ENCODE measurements around the gene ADAM15. TPM values are rescaled to one million over a fixed set of nuclear protein-coding genes. Genes with fewer than 3 reads are reported as not detected.

Gene ADAM15
- total RNA-seq, 1 donor from 2014 or later = 382 TPM

- DNase-seq (ENCODE audit: low spot score) = no peak
- Mint-ChIP-seq H3K4me3 (ENCODE audit: unreplicated experiment) (peak overlapping the region; percentile 65), H3K4me1 (ENCODE audit: unreplicated experiment) (peaks cover 30% of the 10 kb centered on the region), H3K27me3 (ENCODE audit: unreplicated experiment) (peaks cover 3% of the 10 kb centered on the region), H3K27ac (ENCODE audit: unreplicated experiment) (peak overlapping the region; percentile 61), H3K36me3 (ENCODE audit: low read depth, unreplicated experiment) (peaks cover 4% of the 10 kb centered on the region), H3K9me3 (ENCODE audit: unreplicated experiment) (no peaks in the 10 kb centered on the region)
- TF ChIP-seq CTCF (IDR thresholded peaks at IDR 0.05; ENCODE audit: unreplicated experiment) = no peak
These were observed 44.5 kb upstream of the ADAM15 start for GRCh38 chr1:155006601-155007101.

GRCh38 chr1:155007251-155007828 lies 43.8 kb upstream of the ADAM15 start:
- Mint-ChIP-seq H3K27ac (ENCODE audit: unreplicated experiment) (no peak overlapping the region), H3K4me1 (ENCODE audit: unreplicated experiment) (peaks cover 30% of the 10 kb centered on the region), H3K9me3 (ENCODE audit: unreplicated experiment) (no peaks in the 10 kb centered on the region), H3K4me3 (ENCODE audit: unreplicated experiment) (no peak overlapping the region), H3K27me3 (ENCODE audit: unreplicated experiment) (peaks cover 3% of the 10 kb centered on the region), H3K36me3 (ENCODE audit: low read depth, unreplicated experiment) (peaks cover 4% of the 10 kb centered on the region)
- no peak for DNase-seq (ENCODE audit: low spot score)
- TF ChIP-seq CTCF (IDR thresholded peaks at IDR 0.05; ENCODE audit: unreplicated experiment) = no peak

- H3K9me3 Mint-ChIP-seq (ENCODE audit: unreplicated experiment) = no peaks in the 10 kb centered on the region
- no peak for TF ChIP-seq CTCF (IDR thresholded peaks at IDR 0.05; ENCODE audit: unreplicated experiment)
- no peak overlapping the region for H3K27ac Mint-ChIP-seq (ENCODE audit: unreplicated experiment)
- no peak overlapping the region for H3K4me3 Mint-ChIP-seq (ENCODE audit: unreplicated experiment)
- peaks cover 5% of the 10 kb centered on the region for H3K27me3 Mint-ChIP-seq (ENCODE audit: unreplicated experiment)
- peaks cover 4% of the 10 kb centered on the region for H3K36me3 Mint-ChIP-seq (ENCODE audit: low read depth, unreplicated experiment)
- no peak for DNase-seq (ENCODE audit: low spot score)
- H3K4me1 Mint-ChIP-seq (ENCODE audit: unreplicated experiment) = peaks cover 32% of the 10 kb centered on the region
These were observed 42.8 kb upstream of the ADAM15 start for GRCh38 chr1:155008015-155008941.

GRCh38 chr1:155009221-155009711 lies 41.9 kb upstream of the ADAM15 start:
- no peaks in the 10 kb centered on the region for H3K9me3 Mint-ChIP-seq (ENCODE audit: unreplicated experiment)
- H3K4me1 Mint-ChIP-seq (ENCODE audit: unreplicated experiment) = peaks cover 26% of the 10 kb centered on the region
- peaks cover 5% of the 10 kb centered on the region for H3K27me3 Mint-ChIP-seq (ENCODE audit: unreplicated experiment)
- H3K27ac Mint-ChIP-seq (ENCODE audit: unreplicated experiment) = no peak overlapping the region
- peaks cover 4% of the 10 kb centered on the region for H3K36me3 Mint-ChIP-seq (ENCODE audit: low read depth, unreplicated experiment)
- H3K4me3 Mint-ChIP-seq (ENCODE audit: unreplicated experiment) = no peak overlapping the region
- TF ChIP-seq CTCF (IDR thresholded peaks at IDR 0.05; ENCODE audit: unreplicated experiment) = no peak
- no peak for DNase-seq (ENCODE audit: low spot score)
